Effector memory CD4-positive, alpha-beta T cell (primary cell): Measurements from ENCODE around the gene ATG16L2.
"Not testable (repeated sequence)": the region's sequence is repeated elsewhere in the genome, so short reads cannot be mapped to it uniquely, and the experiment has no call there.

Experiments used
- DNase-seq, 3 donors: peaks; one replicate each; pipeline ENCODE4 v3.0.0-alpha.2; 2020
- H3K27ac ChIP-seq: 2 replicates; pipeline ENCODE4 v1.7.0; 2013; ENCODE audit warnings: mild to moderate bottlenecking, low read length, moderate library complexity; ENCODE audit not compliant: insufficient read depth, poor library complexity, severe bottlenecking
- H3K27me3 ChIP-seq: replicated peaks from 2 replicates; pipeline ENCODE4 v1.7.0; 2013; ENCODE audit warnings: mild to moderate bottlenecking, low read length; ENCODE audit not compliant: insufficient read depth, control insufficient read depth, poor library complexity, severe bottlenecking
- H3K36me3 ChIP-seq: 2 replicates; pipeline ENCODE4 v1.7.0; 2013; ENCODE audit warnings: mild to moderate bottlenecking, low read length, moderate library complexity; ENCODE audit not compliant: control insufficient read depth, insufficient read depth
- H3K4me1 ChIP-seq: 2 replicates; pipeline ENCODE4 v1.7.0; 2013; ENCODE audit warnings: low read length, mild to moderate bottlenecking; ENCODE audit not compliant: control insufficient read depth, insufficient read depth, poor library complexity, severe bottlenecking
- H3K4me3 ChIP-seq: 2 replicates; pipeline ENCODE4 v1.7.0; 2013; ENCODE audit warnings: low read length, low read depth, mild to moderate bottlenecking; ENCODE audit not compliant: insufficient read depth, poor library complexity, severe bottlenecking
- H3K9me3 ChIP-seq: 2 replicates; pipeline ENCODE4 v1.7.0; 2013; ENCODE audit warnings: mild to moderate bottlenecking, low read length, moderate library complexity; ENCODE audit not compliant: control insufficient read depth

The ATG16L2 gene

DNA sequence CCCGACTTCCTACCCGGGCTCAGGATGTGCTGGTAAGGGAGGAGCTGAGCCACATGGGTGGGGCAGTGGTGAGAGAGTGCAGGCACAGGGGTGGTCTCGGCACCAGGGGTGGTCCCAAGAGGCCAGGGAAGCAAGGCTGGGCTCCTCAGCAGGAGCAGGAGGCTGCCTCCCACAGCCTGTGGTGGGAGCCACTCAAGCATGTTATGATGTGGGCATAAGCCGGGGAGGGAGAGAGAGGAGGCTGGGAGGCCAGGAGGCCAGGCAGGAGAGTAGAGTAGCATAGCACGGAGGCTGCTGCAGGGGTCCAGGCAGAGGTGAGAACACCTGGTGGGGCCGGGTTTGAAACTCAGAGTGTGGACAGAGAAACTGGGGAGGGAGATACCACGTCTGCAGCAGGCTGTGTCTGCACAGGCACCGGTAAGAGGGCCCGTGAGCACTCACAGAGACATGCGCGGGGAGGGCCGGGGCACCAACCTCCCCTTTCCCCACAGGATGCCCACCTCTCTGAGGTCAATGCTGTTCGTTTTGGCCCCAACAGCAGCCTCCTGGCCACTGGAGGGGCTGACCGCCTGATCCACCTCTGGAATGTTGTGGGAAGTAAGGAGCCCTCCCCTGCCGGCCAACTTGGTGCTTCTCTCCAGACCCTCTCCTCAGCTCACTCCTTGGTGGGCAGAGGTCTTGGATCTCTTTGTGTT lies 10.7 kb downstream of the ATG16L2 start:
- H3K4me1 ChIP-seq: peaks cover 13% of the 10 kb centered on the region
- no peaks in the 10 kb centered on the region for H3K27me3 ChIP-seq
- H3K4me3 ChIP-seq: no peak overlapping the region
- H3K36me3 ChIP-seq: peaks cover 59% of the 10 kb centered on the region
- no peak overlapping the region for H3K27ac ChIP-seq
- no peaks in the 10 kb centered on the region for H3K9me3 ChIP-seq
- no peak for DNase-seq

DNA sequence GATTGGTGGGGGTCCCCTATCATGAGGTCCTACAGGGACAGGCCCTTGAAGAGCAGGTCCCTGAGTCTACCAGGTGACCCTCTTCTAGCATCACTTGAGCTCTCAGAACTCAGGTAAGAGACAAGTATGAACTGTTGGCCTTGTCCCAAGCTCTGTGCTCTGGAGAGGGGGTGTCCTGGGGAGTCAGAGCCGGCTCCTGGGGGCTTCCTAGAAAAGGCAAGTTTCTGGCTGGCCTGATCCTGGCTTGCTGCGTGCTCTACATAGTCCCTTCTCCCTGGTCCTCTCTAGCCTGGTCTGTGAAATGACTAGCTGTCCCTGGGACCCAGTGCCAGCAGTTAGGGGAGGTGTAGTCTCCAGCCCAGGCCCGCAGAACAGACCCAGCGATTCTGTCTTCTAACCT lies 11.4 kb downstream of the ATG16L2 start:
- Histone ChIP-seq H3K4me3 (no peak overlapping the region), H3K27me3 (no peaks in the 10 kb centered on the region), H3K36me3 (peaks cover 59% of the 10 kb centered on the region), H3K4me1 (peaks cover 13% of the 10 kb centered on the region), H3K27ac (no peak overlapping the region), H3K9me3 (no peaks in the 10 kb centered on the region)
- DNase-seq: no peak

DNA sequence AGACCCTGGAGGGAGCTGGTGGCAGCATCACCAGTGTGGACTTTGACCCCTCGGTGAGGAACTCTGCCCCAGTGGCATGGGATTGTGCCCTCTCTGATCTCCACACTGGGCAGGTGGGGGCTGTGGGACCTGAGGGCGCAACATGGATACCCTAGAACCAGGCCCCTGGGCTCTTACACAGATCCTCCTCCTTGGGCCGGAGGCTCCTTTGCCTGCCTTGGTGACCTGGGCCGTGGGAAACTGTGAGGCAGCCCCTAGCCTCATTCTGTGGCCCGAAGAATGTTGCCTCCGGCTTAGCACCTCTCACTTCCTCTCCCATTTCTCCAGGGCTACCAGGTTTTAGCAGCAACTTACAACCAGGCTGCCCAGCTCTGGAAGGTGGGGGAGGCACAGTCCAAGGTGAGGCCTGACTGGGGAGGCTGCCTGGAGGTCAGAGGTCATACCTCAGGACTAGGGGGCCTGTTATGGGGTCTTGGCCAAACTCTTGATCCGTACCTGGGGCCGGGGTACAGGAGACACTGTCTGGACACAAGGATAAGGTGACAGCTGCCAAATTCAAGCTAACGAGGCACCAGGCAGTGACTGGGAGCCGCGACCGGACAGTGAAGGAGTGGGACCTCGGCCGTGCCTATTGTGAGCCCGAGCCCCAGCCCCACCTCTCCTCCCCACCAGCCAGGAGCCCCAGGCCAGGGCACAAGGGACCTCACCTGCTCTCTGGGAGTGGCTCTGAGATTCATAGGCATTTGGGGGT lies 12.2 kb downstream of the ATG16L2 start:
- H3K9me3 ChIP-seq: no peaks in the 10 kb centered on the region
- H3K36me3 ChIP-seq: peaks cover 58% of the 10 kb centered on the region
- H3K27ac ChIP-seq: peak overlapping the region; percentile 37
- no peak overlapping the region for H3K4me3 ChIP-seq
- no peak for DNase-seq
- peaks cover 6% of the 10 kb centered on the region for H3K4me1 ChIP-seq
- no peaks in the 10 kb centered on the region for H3K27me3 ChIP-seq

DNA sequence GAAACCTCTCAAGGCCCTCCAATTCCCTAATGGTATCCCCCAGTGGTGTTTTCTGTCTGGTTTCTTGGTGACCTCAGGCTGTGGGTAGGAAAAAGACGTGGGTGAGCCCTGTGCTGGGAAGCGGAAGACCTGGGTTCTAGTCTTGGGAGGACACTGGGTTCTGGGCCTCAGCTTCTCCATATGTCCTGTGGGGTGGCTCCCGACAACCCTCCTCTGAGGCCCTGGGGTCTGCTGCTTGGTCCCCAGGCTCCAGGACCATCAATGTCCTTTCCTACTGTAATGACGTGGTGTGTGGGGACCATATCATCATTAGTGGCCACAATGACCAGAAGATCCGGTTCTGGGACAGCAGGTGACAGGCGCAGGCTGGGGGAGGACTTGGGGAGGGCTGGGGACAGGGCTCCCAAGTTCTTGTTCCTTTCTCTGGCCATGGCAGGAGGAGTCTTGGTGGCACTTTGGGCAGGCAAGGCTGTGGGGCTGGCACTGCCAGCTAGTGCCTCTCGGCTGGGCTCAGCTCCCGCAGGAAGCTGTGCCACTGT lies 12.8 kb downstream of the ATG16L2 start:
- H3K27ac ChIP-seq: peak overlapping the region; percentile 37
- peaks cover 58% of the 10 kb centered on the region for H3K36me3 ChIP-seq

DNA sequence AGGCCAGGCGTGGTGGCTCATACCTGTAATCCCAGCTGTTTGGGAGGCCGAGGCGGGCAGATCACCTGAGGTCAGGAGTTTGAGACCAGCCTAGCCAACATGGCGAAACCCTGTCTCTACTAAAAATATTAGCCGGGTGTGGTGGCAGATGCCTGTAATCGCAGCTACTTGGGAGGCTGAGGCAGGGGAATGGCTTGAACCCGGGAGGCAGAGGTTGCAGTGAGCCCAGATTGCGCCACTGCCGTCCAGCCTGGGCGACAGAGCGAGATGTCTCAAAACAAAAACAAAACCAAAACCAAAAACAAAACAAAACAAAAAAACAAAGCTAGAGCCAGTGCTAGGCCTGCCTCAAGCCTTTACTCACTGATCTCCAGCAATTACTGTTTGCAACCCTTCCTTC lies 13.4 kb downstream of the ATG16L2 start:
- not testable (repeated sequence) for H3K4me3 ChIP-seq, H3K4me1 ChIP-seq, H3K9me3 ChIP-seq, H3K27me3 ChIP-seq, DNase-seq
- Histone ChIP-seq H3K27ac (peak overlapping the region; percentile 37), H3K36me3 (peaks cover 54% of the 10 kb centered on the region)

More for the DNA sequence above, 12.8 kb downstream of the ATG16L2 start:
- H3K4me3 ChIP-seq: no peak overlapping the region
- H3K4me1 ChIP-seq: no peaks in the 10 kb centered on the region
- no peak for DNase-seq
- no peaks in the 10 kb centered on the region for H3K9me3 ChIP-seq
- H3K27me3 ChIP-seq: no peaks in the 10 kb centered on the region

DNA sequence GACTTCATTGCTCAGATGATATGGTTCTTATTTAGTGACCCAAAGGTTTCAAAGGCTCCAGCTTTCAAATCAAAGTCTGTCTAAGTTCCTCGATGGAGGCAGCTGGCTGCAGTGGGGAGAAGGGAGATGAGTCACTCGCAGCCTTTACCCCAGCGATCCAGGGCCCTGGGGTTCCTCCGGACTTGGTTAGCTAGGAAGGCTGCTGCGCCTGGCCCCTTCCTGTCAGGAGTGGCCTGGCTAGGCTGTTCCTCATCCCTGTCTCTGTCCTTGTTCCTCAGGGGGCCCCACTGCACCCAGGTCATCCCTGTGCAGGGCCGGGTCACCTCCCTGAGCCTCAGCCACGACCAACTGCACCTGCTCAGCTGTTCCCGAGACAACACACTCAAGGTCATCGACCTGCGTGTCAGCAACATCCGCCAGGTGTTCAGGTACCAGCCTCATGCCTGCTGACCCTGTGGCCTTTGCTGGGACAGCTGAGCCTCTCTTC lies 13.9 kb downstream of the ATG16L2 start:
- Histone ChIP-seq H3K27ac (peak overlapping the region; percentile 7), H3K9me3 (no peaks in the 10 kb centered on the region), H3K4me3 (no peak overlapping the region), H3K27me3 (no peaks in the 10 kb centered on the region), H3K4me1 (no peaks in the 10 kb centered on the region), H3K36me3 (peaks cover 50% of the 10 kb centered on the region)
- no peak for DNase-seq

DNA sequence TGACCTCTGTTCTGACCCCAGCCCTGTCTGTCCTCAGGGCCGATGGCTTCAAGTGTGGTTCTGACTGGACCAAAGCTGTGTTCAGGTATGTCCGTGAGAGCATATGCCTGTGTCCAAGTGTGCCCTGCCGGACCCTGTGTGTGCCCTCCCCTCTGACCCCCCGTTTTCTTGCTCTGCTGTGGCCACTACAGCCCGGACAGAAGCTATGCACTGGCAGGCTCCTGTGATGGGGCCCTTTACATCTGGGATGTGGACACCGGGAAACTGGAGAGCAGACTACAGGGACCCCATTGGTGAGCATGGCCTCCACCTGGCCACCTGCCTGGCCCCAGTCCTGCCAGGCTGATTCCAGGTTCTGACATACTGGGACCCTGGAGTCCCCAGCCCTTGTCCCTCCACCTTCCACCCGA lies 14.5 kb downstream of the ATG16L2 start:
- H3K27ac ChIP-seq: peak overlapping the region; percentile 7

DNA sequence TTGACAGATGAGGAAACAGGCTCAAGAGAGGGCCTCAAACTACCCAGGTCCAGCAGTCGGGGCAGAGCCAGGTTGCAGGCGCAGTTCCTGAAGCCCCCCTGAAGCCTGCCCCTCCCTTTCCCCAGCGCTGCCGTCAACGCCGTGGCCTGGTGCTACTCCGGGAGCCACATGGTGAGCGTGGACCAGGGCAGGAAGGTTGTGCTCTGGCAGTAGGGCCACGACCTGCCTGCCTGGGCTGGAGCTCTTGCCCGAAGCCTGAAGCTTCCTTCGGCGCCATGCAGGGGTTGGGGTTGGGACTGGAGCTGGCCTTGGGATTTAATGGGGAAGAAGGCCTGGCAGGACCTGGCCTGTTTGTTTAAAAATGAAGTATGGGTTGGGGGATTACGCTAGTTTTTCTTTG lies 15.0 kb downstream of the ATG16L2 start:
- H3K27ac ChIP-seq: no peak overlapping the region

More for the DNA sequence above, 14.5 kb downstream of the ATG16L2 start:
- H3K9me3 ChIP-seq: no peaks in the 10 kb centered on the region
- DNase-seq: no peak
- peaks cover 45% of the 10 kb centered on the region for H3K36me3 ChIP-seq
- no peaks in the 10 kb centered on the region for H3K27me3 ChIP-seq
- no peaks in the 10 kb centered on the region for H3K4me1 ChIP-seq
- no peak overlapping the region for H3K4me3 ChIP-seq

DNA sequence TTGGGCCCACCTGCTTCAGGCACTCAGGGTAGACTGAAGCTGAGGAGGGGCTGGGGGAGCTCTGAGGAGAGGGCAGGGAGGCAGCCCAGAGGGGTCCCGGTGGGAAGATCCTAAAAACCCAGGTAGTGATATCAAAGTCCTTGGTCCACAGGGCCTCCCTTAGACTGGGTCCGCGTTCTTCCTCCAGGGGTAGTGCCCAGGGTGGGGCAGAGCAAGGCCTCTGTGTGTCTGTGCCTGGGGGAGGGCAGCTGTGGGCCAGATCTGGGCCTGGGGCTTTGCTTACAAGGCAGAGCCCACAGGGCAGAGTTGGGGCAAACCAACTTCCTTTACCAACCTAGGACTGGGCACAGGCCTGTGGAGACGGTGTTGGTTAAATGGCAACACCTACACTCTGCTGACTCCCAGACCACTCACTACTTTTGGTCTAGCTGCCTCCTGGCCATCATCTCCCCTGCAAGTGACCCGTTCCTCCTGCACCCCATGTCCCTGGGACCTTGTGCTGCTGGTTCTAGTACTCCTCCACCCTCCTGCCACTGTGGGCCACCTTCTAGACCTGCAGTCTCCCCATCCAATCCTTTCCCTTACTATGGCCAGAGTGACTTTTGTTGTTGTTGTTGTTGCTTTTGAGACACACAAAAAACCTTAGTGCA lies 15.8 kb downstream of the ATG16L2 start:
- H3K4me3 ChIP-seq: no peak overlapping the region
- no peak overlapping the region for H3K27ac ChIP-seq
- peaks cover 39% of the 10 kb centered on the region for H3K36me3 ChIP-seq

More for the DNA sequence above, 15.0 kb downstream of the ATG16L2 start:
- H3K36me3 ChIP-seq: peaks cover 45% of the 10 kb centered on the region
- no peaks in the 10 kb centered on the region for H3K4me1 ChIP-seq
- H3K27me3 ChIP-seq: no peaks in the 10 kb centered on the region
- no peak for DNase-seq
- H3K4me3 ChIP-seq: no peak overlapping the region
- H3K9me3 ChIP-seq: no peaks in the 10 kb centered on the region

More for the DNA sequence above, 15.8 kb downstream of the ATG16L2 start:
- Histone ChIP-seq H3K4me1 (no peaks in the 10 kb centered on the region), H3K9me3 (no peaks in the 10 kb centered on the region), H3K27me3 (no peaks in the 10 kb centered on the region)
- no peak for DNase-seq
